HG03097 (cell line): ENCODE results near the gene ARHGAP11A.

Experiments used
- ATAC-seq: cut with Tn5 transposase; IDR thresholded peaks from one replicate; pipeline ENCODE4 v1.9.1; 2021; ENCODE audit not compliant: unreplicated experiment, low FRiP score

The ARHGAP11A gene

GRCh38 chr15:32685576-32685975 is 70.3 kb downstream of the ARHGAP11A start:
- no peak for ATAC-seq

GRCh38 chr15:32687556-32687955 is 72.3 kb downstream of the ARHGAP11A start:
- no peak for ATAC-seq

DNA sequence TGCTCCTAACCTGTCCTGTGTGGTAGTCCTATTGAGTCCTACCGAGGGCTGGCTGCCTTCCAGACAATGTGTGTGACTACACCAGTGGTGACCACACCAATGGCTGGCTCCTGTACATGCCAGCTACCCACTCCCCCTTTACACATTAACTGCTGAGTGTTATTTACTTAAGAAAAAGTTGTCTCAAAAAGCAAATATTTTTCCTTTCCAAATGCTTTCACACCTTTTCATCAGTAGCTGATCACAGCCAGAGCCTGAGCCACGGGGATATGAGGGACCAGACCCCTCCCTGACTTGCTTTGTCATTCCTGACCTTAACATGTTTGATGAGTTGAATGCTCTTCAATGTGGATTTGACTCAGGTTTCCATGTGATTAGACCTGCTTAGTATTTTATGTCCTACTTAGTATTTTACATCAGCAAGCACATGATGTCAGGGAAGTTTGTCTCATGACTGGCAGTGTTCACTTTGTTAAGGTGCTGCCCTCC is 72.9 kb downstream of the ARHGAP11A start:
- ATAC-seq: no peak
